ENCODE results near the gene GNGT1. TPM values are rescaled to one million over a fixed set of nuclear protein-coding genes. Genes with fewer than 3 reads are reported as not detected.

GNGT1 gene
- total RNA-seq, 2 donors from 2014 or later: not detected

GRCh38 chr7:93866886-93867285 lies 39.5 kb upstream of the GNGT1 start:
- Histone ChIP-seq H3K27ac (no peak overlapping the region), H3K4me1 (no peaks in the 10 kb centered on the region), H3K4me3 (no peak overlapping the region), H3K36me3 (replicated peaks in 1 of 2; ENCODE audit: insufficient read depth in 1 of 2, low read depth in 2 of 2) (no peaks in the 10 kb centered on the region), H3K27me3 (no peaks in the 10 kb centered on the region), H3K9me3 (no peaks in the 10 kb centered on the region)
- TF ChIP-seq POLR2A (IDR thresholded peaks at IDR 0.05) (no peak), CTCF (IDR thresholded peaks at IDR 0.05) (no peak)
- DNase-seq (no peak), ATAC-seq (no peak)
- WGBS, 2 donors: 66 to 69% methylated on average over 3 of the region's 3 CpGs
- intact Hi-C loops (cut with DNase I): no loop called here

GRCh38 chr7:93873998-93874574 lies 32.3 kb upstream of the GNGT1 start:
- Histone ChIP-seq H3K36me3 (replicated peaks in 1 of 2; ENCODE audit: insufficient read depth in 1 of 2, low read depth in 2 of 2) (no peaks in the 10 kb centered on the region), H3K27me3 (no peaks in the 10 kb centered on the region), H3K9me3 (no peaks in the 10 kb centered on the region), H3K27ac (no peak overlapping the region), H3K4me3 (no peak overlapping the region), H3K4me1 (no peaks in the 10 kb centered on the region)
- DNase-seq (no peak), ATAC-seq (no peak)
- TF ChIP-seq CTCF (IDR thresholded peaks at IDR 0.05) (no peak), POLR2A (IDR thresholded peaks at IDR 0.05) (no peak)
- WGBS, 2 donors: 45 to 66% methylated on average over 1 of the region's 1 CpG
- intact Hi-C loops (cut with DNase I): no loop called here

DNA sequence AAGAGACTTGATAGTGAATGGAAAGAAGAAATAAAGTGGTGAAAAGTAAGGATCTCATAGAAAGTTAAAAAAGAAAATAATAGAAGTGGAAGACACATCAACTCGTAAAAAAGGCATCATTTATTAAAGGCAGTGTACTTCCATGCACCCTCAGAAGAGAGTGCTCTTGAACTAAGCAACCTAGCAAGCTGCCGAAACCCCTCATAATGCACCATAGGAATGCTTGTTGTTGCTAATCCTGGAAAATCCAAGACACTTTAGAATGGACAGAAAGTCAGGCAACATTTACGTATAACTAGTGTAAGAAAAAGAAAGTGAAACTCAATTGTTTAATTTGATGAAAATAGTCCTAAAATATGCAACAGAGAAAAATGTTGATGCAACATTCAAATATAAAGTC lies 28.6 kb upstream of the GNGT1 start:
- Histone ChIP-seq H3K36me3 (replicated peaks in 1 of 2; ENCODE audit: insufficient read depth in 1 of 2, low read depth in 2 of 2) (no peaks in the 10 kb centered on the region), H3K4me3 (no peak overlapping the region), H3K27me3 (no peaks in the 10 kb centered on the region), H3K4me1 (no peaks in the 10 kb centered on the region), H3K9me3 (no peaks in the 10 kb centered on the region), H3K27ac (no peak overlapping the region)
- 72 to 77% methylated on average over 3 of the region's 3 CpGs for WGBS, 2 donors
- TF ChIP-seq POLR2A (IDR thresholded peaks at IDR 0.05) (no peak), CTCF (IDR thresholded peaks at IDR 0.05) (no peak)
- ATAC-seq (no peak), DNase-seq (no peak)
- intact Hi-C loops (cut with DNase I): no loop called here

- ATAC-seq (no peak), DNase-seq (no peak)
- Histone ChIP-seq H3K27me3 (no peaks in the 10 kb centered on the region), H3K36me3 (replicated peaks in 1 of 2; ENCODE audit: insufficient read depth in 1 of 2, low read depth in 2 of 2) (no peaks in the 10 kb centered on the region), H3K4me1 (no peaks in the 10 kb centered on the region), H3K27ac (no peak overlapping the region), H3K9me3 (no peaks in the 10 kb centered on the region), H3K4me3 (no peak overlapping the region)
- TF ChIP-seq POLR2A (IDR thresholded peaks at IDR 0.05) (no peak), CTCF (IDR thresholded peaks at IDR 0.05) (no peak)
- intact Hi-C loops (cut with DNase I): no loop called here
Observed at GRCh38 chr7:93879356-93879755, 27.0 kb upstream of the GNGT1 start.

DNA sequence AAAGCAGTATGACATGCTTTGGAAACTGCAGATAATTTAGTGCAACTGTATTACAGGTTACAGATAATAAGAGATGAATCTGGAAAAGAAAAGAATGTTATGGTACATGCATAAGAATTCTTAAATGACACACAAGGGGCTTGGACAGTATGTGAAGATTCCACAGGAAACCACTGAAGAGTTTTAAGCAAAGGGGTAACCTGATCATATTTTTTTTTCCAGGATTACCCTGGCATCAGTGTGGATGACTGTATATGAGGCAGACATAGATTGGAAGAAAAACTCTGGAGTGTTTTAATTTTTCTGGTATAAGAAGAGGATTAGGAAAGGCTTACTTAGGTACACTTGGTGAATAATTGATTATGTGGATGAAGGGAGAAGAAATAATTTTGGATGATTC lies 23.9 kb upstream of the GNGT1 start:
- ATAC-seq (no peak), DNase-seq (no peak)
- Histone ChIP-seq H3K27me3 (no peaks in the 10 kb centered on the region), H3K9me3 (no peaks in the 10 kb centered on the region), H3K4me1 (no peaks in the 10 kb centered on the region), H3K27ac (no peak overlapping the region), H3K36me3 (replicated peaks in 1 of 2; ENCODE audit: insufficient read depth in 1 of 2, low read depth in 2 of 2) (no peaks in the 10 kb centered on the region), H3K4me3 (no peak overlapping the region)
- intact Hi-C loops (cut with DNase I): no loop called here
- TF ChIP-seq CTCF (IDR thresholded peaks at IDR 0.05) (no peak), POLR2A (IDR thresholded peaks at IDR 0.05) (no peak)

All from body of pancreas (tissue), 4 donors.